HG02642 (cell line): ENCODE data around the gene MFSD8.
"Not testable (repeated sequence)": the region's sequence is repeated elsewhere in the genome, so short reads cannot be mapped to it uniquely, and the experiment has no call there.

Source experiments
- ATAC-seq: cut with Tn5 transposase; IDR thresholded peaks from one replicate; pipeline ENCODE4 v1.9.1; 2021; ENCODE audit warnings: mild to moderate bottlenecking; ENCODE audit not compliant: unreplicated experiment, poor library complexity

The MFSD8 gene

GRCh38 chr4:127957105-127957504, 7.9 kb downstream of the MFSD8 start:
- no peak for ATAC-seq

- no peak for ATAC-seq
Measured at GRCh38 chr4:127936974-127937373, 28.0 kb downstream of the MFSD8 start.

GRCh38 chr4:127931836-127932235, 33.1 kb downstream of the MFSD8 start:
- not testable (repeated sequence) for ATAC-seq

- ATAC-seq: no peak
Measured at GRCh38 chr4:127930175-127930574, 34.8 kb downstream of the MFSD8 start.

GRCh38 chr4:127925720-127926119, 39.3 kb downstream of the MFSD8 start:
- not testable (repeated sequence) for ATAC-seq

- ATAC-seq: no peak
Measured at GRCh38 chr4:127922226-127922625, 42.7 kb downstream of the MFSD8 start.

GRCh38 chr4:127920521-127920920, 44.5 kb downstream of the MFSD8 start:
- no peak for ATAC-seq

GRCh38 chr4:127917151-127917550, 47.8 kb downstream of the MFSD8 start:
- ATAC-seq: no peak

GRCh38 chr4:127916512-127916911, 48.5 kb downstream of the MFSD8 start:
- ATAC-seq: no peak

- ATAC-seq: no peak
Measured at GRCh38 chr4:127905029-127905428, 59.9 kb downstream of the MFSD8 start.

GRCh38 chr4:127899682-127900081, 65.3 kb downstream of the MFSD8 start:
- not testable (repeated sequence) for ATAC-seq

- no peak for ATAC-seq
Measured at GRCh38 chr4:127896528-127896927, 68.4 kb downstream of the MFSD8 start.

GRCh38 chr4:127896069-127896468, 68.9 kb downstream of the MFSD8 start:
- ATAC-seq: no peak

GRCh38 chr4:127889903-127890302, 75.1 kb downstream of the MFSD8 start:
- no peak for ATAC-seq

GRCh38 chr4:127888559-127888958, 76.4 kb downstream of the MFSD8 start:
- no peak for ATAC-seq

- peak; percentile 48 for ATAC-seq
Measured at GRCh38 chr4:127881563-127881864, 83.5 kb downstream of the MFSD8 start.

- peak; percentile 93 for ATAC-seq
Measured at GRCh38 chr4:127880763-127881562, 84.0 kb downstream of the MFSD8 start, which contains the start of gene PLK4. Gene PLK4, plus strand, starts transcription at chr4:127880893. Its CDS starts 242 bp downstream, at chr4:127881135.

- ATAC-seq: no peak
Measured at GRCh38 chr4:127875791-127876190, 89.2 kb downstream of the MFSD8 start.

GRCh38 chr4:127870688-127871087, 94.3 kb downstream of the MFSD8 start:
- no peak for ATAC-seq

- ATAC-seq: no peak
Measured at GRCh38 chr4:127870281-127870680, 94.7 kb downstream of the MFSD8 start.

GRCh38 chr4:127868196-127868595, 96.8 kb downstream of the MFSD8 start:
- ATAC-seq: no peak
